Measurements from ENCODE around the gene NTRK3.

DNA sequence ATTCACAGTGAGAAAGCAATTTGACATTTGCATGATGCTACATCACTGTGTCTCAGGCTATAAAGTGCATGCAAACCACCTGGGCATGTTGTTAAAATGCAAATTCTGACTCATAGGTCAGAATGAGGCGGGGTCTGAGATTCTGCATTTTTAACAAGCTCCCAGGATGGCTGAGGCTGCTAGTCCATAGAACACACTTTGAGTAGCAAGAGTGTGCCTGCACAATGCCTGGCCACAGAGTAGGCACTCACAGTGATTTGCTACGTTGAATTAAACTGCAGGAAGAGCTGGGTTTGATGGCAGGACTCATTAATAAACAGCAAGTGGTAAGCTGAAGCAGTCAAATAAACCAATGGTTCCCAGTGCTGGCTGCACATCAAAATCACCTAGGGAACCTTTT lies 48.1 kb downstream of the NTRK3 start:
- TF ChIP-seq L3MBTL2 (conservative IDR thresholded peaks at IDR 0.05): no peak
- TF ChIP-seq ZNF384 (IDR thresholded peaks at IDR 0.05): no peak
- TF ChIP-seq NFRKB (IDR thresholded peaks at IDR 0.05): no peak
- no peak for TF ChIP-seq FOXA1 (IDR thresholded peaks at IDR 0.05)
- TF ChIP-seq TARDBP (IDR thresholded peaks at IDR 0.05): no peak
- no peak for TF ChIP-seq FOXK2 (IDR thresholded peaks at IDR 0.05)
- TF ChIP-seq, protein P1, sequence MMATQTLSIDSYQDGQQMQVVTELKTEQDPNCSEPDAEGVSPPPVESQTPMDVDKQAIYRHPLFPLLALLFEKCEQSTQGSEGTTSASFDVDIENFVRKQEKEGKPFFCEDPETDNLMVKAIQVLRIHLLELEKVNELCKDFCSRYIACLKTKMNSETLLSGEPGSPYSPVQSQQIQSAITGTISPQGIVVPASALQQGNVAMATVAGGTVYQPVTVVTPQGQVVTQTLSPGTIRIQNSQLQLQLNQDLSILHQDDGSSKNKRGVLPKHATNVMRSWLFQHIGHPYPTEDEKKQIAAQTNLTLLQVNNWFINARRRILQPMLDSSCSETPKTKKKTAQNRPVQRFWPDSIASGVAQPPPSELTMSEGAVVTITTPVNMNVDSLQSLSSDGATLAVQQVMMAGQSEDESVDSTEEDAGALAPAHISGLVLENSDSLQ (IDR thresholded peaks at IDR 0.05): no peak
- TF ChIP-seq FOXM1 (IDR thresholded peaks at IDR 0.05; ENCODE audit: borderline replicate concordance): no peak
- no peak for TF ChIP-seq ELF4 (IDR thresholded peaks at IDR 0.05)

Data from HEK293T (cell line).